ENCODE data around the gene PAMR1.

DNA sequence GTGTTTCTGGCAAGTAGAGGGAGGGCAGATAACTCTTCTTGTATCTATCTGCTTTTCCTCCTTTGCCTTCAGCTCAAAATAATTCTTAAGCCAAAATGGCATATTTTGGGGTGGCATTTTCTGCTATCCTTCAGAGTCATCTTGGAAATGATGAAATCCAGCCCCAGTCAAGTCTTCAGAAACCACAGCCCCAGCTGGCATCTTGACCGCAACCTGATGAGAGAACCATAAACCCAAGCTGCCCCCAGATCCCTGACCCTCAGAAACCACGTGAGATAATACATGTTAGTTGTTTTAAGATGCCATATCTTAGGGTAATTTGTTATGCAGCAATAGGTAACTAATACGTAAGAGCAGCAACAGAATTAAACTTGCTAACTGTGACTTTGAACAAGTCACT is 15.1 kb upstream of the PAMR1 start:
- TF ChIP-seq POLR2A (IDR thresholded peaks at IDR 0.05; ENCODE audit: low read depth, low read length) (no peak), SPI1 (IDR thresholded peaks at IDR 0.05; ENCODE audit: low read depth, low read length) (no peak), TAF1 (IDR thresholded peaks at IDR 0.05; ENCODE audit: low read depth, low read length) (no peak), POLR2AphosphoS5 (IDR thresholded peaks at IDR 0.05; ENCODE audit: low read depth, low read length) (no peak), POU2F2 (IDR thresholded peaks at IDR 0.05; ENCODE audit: low read depth, low read length) (no peak)

All from GM12891 (cell line).